HepG2 (cell line): ENCODE measurements around the gene GSTP1. TPM values are rescaled to one million over a fixed set of nuclear protein-coding genes. Genes with fewer than 3 reads are reported as not detected.
A peak's percentile ranks its signal among the peaks of the same experiment; 100 is the strongest.
"Not testable (repeated sequence)": the region's sequence is repeated elsewhere in the genome, so short reads cannot be mapped to it uniquely, and the experiment has no call there.

Experiments used
- ATAC-seq: fragments of 200-7000 bp; cut with Tn5 transposase; 3 replicates; pipeline ENCODE4 v1.9.1; 2020; ENCODE audit warnings: mild to moderate bottlenecking, moderate library complexity
- BruUV-seq: library from RNA; stranded (reverse); fragments of 400-500 nt; replicated peaks from 2 replicates; lab custom pipeline; 2021; lab: Mats Ljungman, UMichigan
- CTCF ChIA-PET: fragments of 300-600 bp; formaldehyde crosslinking; extraction: SDS; loops from one replicate; lab custom pipeline; 2021; ENCODE audit warnings: low total read pairs, inconsistent platforms, low intra/inter-chr PET ratio; lab: Yijun Ruan, JAX
- POLR2A ChIA-PET: fragments of 350-600 bp; sonication (Branson Sonifier 250); formaldehyde crosslinking; loops from one replicate; lab custom pipeline; 2020; ENCODE audit warnings: antibody characterized with exemption, inconsistent platforms; lab: Yijun Ruan, JAX
- DNase-seq: peaks from one replicate; pipeline ENCODE4 v3.0.0-alpha.2; 2015; ENCODE audit warnings: low spot score
- FAIRE-seq: peaks from 3 replicates; lab custom pipeline; 2011; peaks lifted over from hg19 to GRCh38; lab: Jason Lieb, UNC
- H2AFZ ChIP-seq: one replicate; pipeline ENCODE4 v1.6.1; 2011; ENCODE audit warnings: low read length, inconsistent platforms
- H3K27ac ChIP-seq: fragments of 300-600 bp; 3 replicates; pipeline ENCODE4 v1.8.0; 2011; ENCODE audit warnings: mixed run types, mild to moderate bottlenecking, mixed read lengths, low read length, inconsistent platforms; ENCODE audit not compliant: insufficient read depth; ENCODE audit errors: extremely low read length
- H3K27me3 ChIP-seq, 2 experiments: fragments of 200-600 bp in 1 of 2; 2 replicates in 1 of 2; 3 replicates in 1 of 2; pipeline versions ENCODE4 v1.6.0 to v1.8.0; 2011; ENCODE audit warnings: low read length in 2 of 2, mild to moderate bottlenecking in 2 of 2, moderate library complexity in 2 of 2, inconsistent platforms in 1 of 2; ENCODE audit not compliant: insufficient read depth in 2 of 2, control insufficient read depth in 1 of 2
- H3K36me3 ChIP-seq, 2 experiments: fragments of 200-600 bp in 1 of 2; replicated peaks in 1 of 2; 2 replicates in 1 of 2; 3 replicates in 1 of 2; pipeline versions ENCODE4 v1.5.1 to v1.8.0; 2011; ENCODE audit warnings: low read length in 2 of 2, inconsistent platforms in 1 of 2; ENCODE audit not compliant: insufficient read depth in 2 of 2, control insufficient read depth in 1 of 2
- H3K4me1 ChIP-seq: 2 replicates; pipeline ENCODE4 v1.5.1; 2012; ENCODE audit warnings: low read length, inconsistent platforms; ENCODE audit not compliant: insufficient read depth
- H3K4me2 ChIP-seq: 2 replicates; pipeline ENCODE4 v1.6.0; 2011; ENCODE audit warnings: low read depth, low read length, inconsistent platforms
- H3K4me3 ChIP-seq, 3 experiments: fragments of 200-600 bp in 1 of 3; sonication (generic), shearing (Covaris generic) in 1 of 3; replicated peaks in 1 of 3; 2 replicates each; pipeline ENCODE4 v1.5.1; 2011 to 2016; ENCODE audit warnings: low read length in 3 of 3, inconsistent platforms in 2 of 3, low read depth in 2 of 3, mild to moderate bottlenecking in 2 of 3, control low read depth in 1 of 3, mixed read lengths in 1 of 3; ENCODE audit not compliant: insufficient read depth in 1 of 3
- H3K79me2 ChIP-seq: one replicate; pipeline ENCODE4 v1.6.1; 2011; ENCODE audit warnings: low read length, inconsistent platforms; ENCODE audit not compliant: insufficient read depth
- H3K9ac ChIP-seq: 2 replicates; pipeline ENCODE4 v1.6.0; 2011; ENCODE audit warnings: mild to moderate bottlenecking, low read depth, low read length, inconsistent platforms; ENCODE audit not compliant: insufficient read depth
- H3K9me3 ChIP-seq: 2 replicates; pipeline ENCODE4 v1.5.1; 2012; ENCODE audit warnings: mild to moderate bottlenecking, low read length
- H4K20me1 ChIP-seq: 2 replicates; pipeline ENCODE4 v1.6.0; 2011; ENCODE audit warnings: inconsistent platforms, mild to moderate bottlenecking, low read length, moderate library complexity; ENCODE audit not compliant: insufficient read depth
- CREB1 ChIP-seq, 2 experiments: fragments of 450-650 bp in 1 of 2; IDR thresholded peaks; 2 replicates each; pipeline ENCODE4 v1.6.1; 2016 to 2017; ENCODE audit warnings: control low read depth in 1 of 2, mild to moderate bottlenecking in 1 of 2, missing compliant biosample characterization in 1 of 2, missing genetic modification characterization in 1 of 2
- CTCF ChIP-seq: sonication (generic); formaldehyde crosslinking; IDR thresholded peaks from 2 replicates; pipeline ENCODE4 v1.5.0; 2020; ENCODE audit warnings: mild to moderate bottlenecking, missing genetic modification reagents, moderate library complexity
- FOSL2 ChIP-seq: sonication (generic); formaldehyde crosslinking; IDR thresholded peaks from 2 replicates; pipeline ENCODE4 v1.4.0; 2020; ENCODE audit warnings: missing genetic modification reagents
- SALL1 ChIP-seq: sonication (generic); formaldehyde crosslinking; IDR thresholded peaks from 2 replicates; pipeline ENCODE4 v1.8.0; 2022; ENCODE audit warnings: mild to moderate bottlenecking, missing genetic modification reagents
- SKI ChIP-seq: fragments of 450-650 bp; IDR thresholded peaks from one replicate; pipeline ENCODE4 v1.6.1; 2018; ENCODE audit warnings: mild to moderate bottlenecking; ENCODE audit not compliant: partially characterized antibody
- WGBS: methylation state at CpG from one replicate; pipeline ENCODE4 v1.1.6; 2017; ENCODE audit warnings: low lambda C conversion rate; 5-methylcytosine and 5-hydroxymethylcytosine counted together
- in situ Hi-C: cut with HindIII; loops from 2 replicates; pipeline ENCODE4 v1.10.0; 2017; ENCODE audit warnings: low pct_unique_long_range_greater_than_20kb; ENCODE audit not compliant: extremely low pct_ligation_motif_present
- intact Hi-C: fragments of 100-400 bp; cut with micrococcal nuclease; formaldehyde crosslinking; loops from one replicate; pipeline ENCODE4 v1.10.0; 2022; ENCODE audit not compliant: unreplicated experiment
- polyA plus RNA-seq, 8 experiments: library from polyadenylated mRNA; depleted of rRNA in 3 of 8; stranded (reverse) in 7 of 8; unstranded in 1 of 8; fragments of >200 nt; fragmentation: Illumina TruSeq in 4 of 8; extraction: Trizol in 4 of 8; gene quantifications; 2 replicates each; pipeline versions ENCODE4 v1.2.1 to v1.2.3, GENCODE V29; 2011 to 2016; ENCODE audit warnings: low read depth in 4 of 8, missing spikeins in 1 of 8, mixed read lengths in 1 of 8; ENCODE audit not compliant: insufficient read depth in 1 of 8
- total RNA-seq, 5 experiments: library from RNA; depleted of rRNA; stranded (reverse); fragments of >200 nt; fragmentation: Illumina TruSeq; extraction: Trizol; gene quantifications; 2 replicates each; pipeline ENCODE4 v1.2.3, GENCODE V29; 2016; ENCODE audit warnings: low read depth in 1 of 5

GSTP1 gene
- total and polyA plus RNA-seq, 2 of the 13 experiments (the other 11 are each of a cell fraction or from before 2014, with no cell fraction given): not detected

- no peak for TF ChIP-seq CTCF (CRISPR knock-in tag)
These were observed 20.5 kb upstream of the GSTP1 start (continued) for GRCh38 chr11:67562963-67563704.

- CTCF ChIA-PET, BruUV-seq: not testable (repeated sequence)
- 20% methylated on average over 11 of the region's 11 CpGs for WGBS
These were observed 19.9 kb upstream of the GSTP1 start for GRCh38 chr11:67563705-67564114.

More at GRCh38 chr11:67563705-67564114, 19.9 kb upstream of the GSTP1 start:
- H3K9ac ChIP-seq; DNase-seq; H4K20me1 ChIP-seq; H3K36me3 ChIP-seq; intact Hi-C loops; POLR2A ChIA-PET; H3K9me3 ChIP-seq; FAIRE-seq; H3K79me2 ChIP-seq; H3K27ac ChIP-seq; H3K27me3 ChIP-seq; in situ Hi-C loops; ATAC-seq; TF ChIP-seq CREB1 (CRISPR knock-in tag; IDR thresholded peaks at IDR 0.05): not testable (repeated sequence)
- Histone ChIP-seq H3K4me1 (peaks cover 32% of the 10 kb centered on the region), H3K4me3 (peak overlapping the region in 1 of 3 experiments; percentile 39; a peak in 1 of 6 replicates), H2AFZ (peak overlapping the region; percentile 49), H3K4me2 (peak overlapping the region; percentile 69)
- TF ChIP-seq SALL1 (CRISPR knock-in tag) (0 out of 2 replicates have a peak, but pooled peaks have one; percentile 18), CREB1 (IDR thresholded peaks at IDR 0.05) (peak; percentile 46), SKI (peak; percentile 36), FOSL2 (CRISPR knock-in tag) (peak; percentile 48)
